ENCODE results near the gene FOS. TPM values are rescaled to one million over a fixed set of nuclear protein-coding genes. Genes with fewer than 3 reads are reported as not detected.

FOS gene
- total and polyA plus RNA-seq, 2 of the 13 experiments (the other 11 are each of a cell fraction or from before 2014, with no cell fraction given) = 15.9 to 24.2 TPM

GRCh38 chr14:75328558-75329155 lies 50.0 kb downstream of the FOS start (continued):
- TF ChIP-seq SKIL (CRISPR knock-in tag; IDR thresholded peaks at IDR 0.05; ENCODE audit: borderline replicate concordance) = peak; percentile 76; the same call in 1 of the 2 replicates
- TF ChIP-seq JDP2 (CRISPR knock-in tag; IDR thresholded peaks at IDR 0.05; ENCODE audit: borderline replicate concordance) = no peak
- TF ChIP-seq ZNF646 (CRISPR knock-in tag; IDR thresholded peaks at IDR 0.05) = no peak
- TF ChIP-seq KLF12 (CRISPR knock-in tag; IDR thresholded peaks at IDR 0.05; ENCODE audit: borderline replicate concordance) = no peak
- TF ChIP-seq SP4 (CRISPR knock-in tag; IDR thresholded peaks at IDR 0.05) = no peak
- no peak for TF ChIP-seq NAIF1 (CRISPR knock-in tag; IDR thresholded peaks at IDR 0.05; ENCODE audit: borderline replicate concordance)
- no peak for TF ChIP-seq ZNF44 (CRISPR knock-in tag; IDR thresholded peaks at IDR 0.05)
- TF ChIP-seq NFYC (CRISPR knock-in tag; IDR thresholded peaks at IDR 0.05) = no peak
- TF ChIP-seq ZNF644 (CRISPR knock-in tag; IDR thresholded peaks at IDR 0.05; ENCODE audit: low read depth) = peak; percentile 70
- TF ChIP-seq RERE (CRISPR knock-in tag; IDR thresholded peaks at IDR 0.05; ENCODE audit: low read depth) = no peak; the same call in 1 of the 2 replicates
- TF ChIP-seq BCL3 (CRISPR knock-in tag; IDR thresholded peaks at IDR 0.05) = no peak
- TF ChIP-seq CBX1 (IDR thresholded peaks at IDR 0.05; ENCODE audit: low read depth) = no peak
- no peak for TF ChIP-seq ZNF256 (CRISPR knock-in tag; conservative IDR thresholded peaks at IDR 0.05)
- no peak for TF ChIP-seq JUND (CRISPR knock-in tag; IDR thresholded peaks at IDR 0.05)
